ENCODE data around the gene BCAR3.

The BCAR3 gene

GRCh38 chr1:93681101-93681988, at the start of gene BCAR3:
TSS of gene BCAR3 (minus strand) at chr1:93681837. CDS start at chr1:93674930, 6,907 bp downstream.
- no peak for DNase-seq (ENCODE audit: low read depth in 2 of 2)

GRCh38 chr1:93730621-93731020, 49.0 kb upstream of the BCAR3 start:
- DNase-seq (ENCODE audit: low read depth in 2 of 2), result no peak

GRCh38 chr1:93729906-93730305, 48.3 kb upstream of the BCAR3 start:
- no peak for DNase-seq (ENCODE audit: low read depth in 2 of 2)

GRCh38 chr1:93729502-93729901, 47.9 kb upstream of the BCAR3 start:
- DNase-seq (ENCODE audit: low read depth in 2 of 2), result no peak

- DNase-seq (ENCODE audit: low read depth in 2 of 2), result no peak
Measured at GRCh38 chr1:93728480-93729131, 47.0 kb upstream of the BCAR3 start.

- no peak for DNase-seq (ENCODE audit: low read depth in 2 of 2)
Measured at GRCh38 chr1:93723733-93724270, 42.2 kb upstream of the BCAR3 start.

GRCh38 chr1:93723110-93723509, 41.5 kb upstream of the BCAR3 start:
- DNase-seq (ENCODE audit: low read depth in 2 of 2), result no peak

- no peak for DNase-seq (ENCODE audit: low read depth in 2 of 2)
Measured at GRCh38 chr1:93722081-93723031, 40.7 kb upstream of the BCAR3 start.

GRCh38 chr1:93720956-93721626, 39.5 kb upstream of the BCAR3 start:
- no peak for DNase-seq (ENCODE audit: low read depth in 2 of 2)

GRCh38 chr1:93717640-93718039, 36.0 kb upstream of the BCAR3 start:
- DNase-seq (ENCODE audit: low read depth in 2 of 2), result no peak

- DNase-seq (ENCODE audit: low read depth in 2 of 2), result no peak
Measured at GRCh38 chr1:93716941-93717368, 35.3 kb upstream of the BCAR3 start.

- no peak for DNase-seq (ENCODE audit: low read depth in 2 of 2)
Measured at GRCh38 chr1:93716163-93716562, 34.5 kb upstream of the BCAR3 start.

GRCh38 chr1:93715529-93716126, 34.0 kb upstream of the BCAR3 start:
- no peak for DNase-seq (ENCODE audit: low read depth in 2 of 2)

GRCh38 chr1:93714356-93714755, 32.7 kb upstream of the BCAR3 start:
- DNase-seq (ENCODE audit: low read depth in 2 of 2), result no peak

- no peak for DNase-seq (ENCODE audit: low read depth in 2 of 2)
Measured at GRCh38 chr1:93713341-93713740, 31.7 kb upstream of the BCAR3 start.

GRCh38 chr1:93712741-93713140, 31.1 kb upstream of the BCAR3 start:
- no peak for DNase-seq (ENCODE audit: low read depth in 2 of 2)

- no peak for DNase-seq (ENCODE audit: low read depth in 2 of 2)
Measured at GRCh38 chr1:93710499-93711453, 29.1 kb upstream of the BCAR3 start.

- DNase-seq (ENCODE audit: low read depth in 2 of 2), result no peak
Measured at GRCh38 chr1:93708734-93709481, 27.3 kb upstream of the BCAR3 start.

- DNase-seq (ENCODE audit: low read depth in 2 of 2), result no peak
Measured at GRCh38 chr1:93707956-93708355, 26.3 kb upstream of the BCAR3 start.
